ENCODE measurements around the gene KRTAP10-10.

KRTAP10-10 gene

DNA sequence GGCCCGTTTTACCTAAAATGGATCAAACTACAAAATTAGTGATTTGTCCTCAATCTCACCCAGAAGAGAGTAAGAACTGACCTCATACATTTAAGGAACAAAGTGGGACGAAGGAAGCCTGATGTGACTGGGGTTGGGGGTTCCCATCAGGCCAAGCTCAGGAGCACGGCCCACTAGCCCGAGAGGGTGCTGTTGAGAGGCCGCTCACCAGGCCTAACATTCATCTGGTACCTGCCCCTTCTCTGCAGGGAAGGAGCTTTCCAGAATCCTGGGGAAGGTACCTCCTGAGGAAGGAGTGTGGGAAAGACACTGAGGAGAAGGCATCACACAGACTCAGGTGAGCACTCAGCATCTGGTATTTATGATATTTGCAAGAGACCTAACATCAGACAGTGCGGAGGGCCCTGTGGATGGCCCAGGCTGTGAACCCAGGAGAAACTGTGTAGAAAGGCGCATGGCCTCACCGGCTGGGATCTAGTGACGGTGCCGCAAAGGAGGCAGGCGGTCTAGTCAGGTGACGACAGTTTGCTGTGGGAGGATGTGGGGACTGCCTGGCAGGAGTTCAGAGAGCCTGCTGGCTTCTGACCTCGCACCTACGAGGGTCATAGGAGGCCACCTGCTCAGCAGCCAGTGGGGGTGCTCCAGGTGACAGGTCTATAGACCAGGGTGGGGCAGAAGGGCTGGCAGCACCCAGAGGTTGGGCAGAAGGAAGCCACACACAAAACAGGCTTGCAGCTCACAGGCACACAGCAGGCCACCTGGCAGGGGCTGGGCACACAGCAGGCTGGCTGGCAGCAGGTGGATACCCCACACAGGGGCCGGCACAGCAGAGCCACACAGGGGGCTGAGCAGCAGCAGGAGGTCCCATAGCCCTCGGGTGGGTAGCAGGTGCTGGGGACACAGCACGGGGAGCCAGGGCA lies 16.8 kb downstream of the KRTAP10-10 start:
- TF ChIP-seq GATA3 (IDR thresholded peaks at IDR 0.05; ENCODE audit: low read depth, low read length) (no peak), GATA2 (IDR thresholded peaks at IDR 0.05; ENCODE audit: low read depth, low read length) (no peak)

DNA sequence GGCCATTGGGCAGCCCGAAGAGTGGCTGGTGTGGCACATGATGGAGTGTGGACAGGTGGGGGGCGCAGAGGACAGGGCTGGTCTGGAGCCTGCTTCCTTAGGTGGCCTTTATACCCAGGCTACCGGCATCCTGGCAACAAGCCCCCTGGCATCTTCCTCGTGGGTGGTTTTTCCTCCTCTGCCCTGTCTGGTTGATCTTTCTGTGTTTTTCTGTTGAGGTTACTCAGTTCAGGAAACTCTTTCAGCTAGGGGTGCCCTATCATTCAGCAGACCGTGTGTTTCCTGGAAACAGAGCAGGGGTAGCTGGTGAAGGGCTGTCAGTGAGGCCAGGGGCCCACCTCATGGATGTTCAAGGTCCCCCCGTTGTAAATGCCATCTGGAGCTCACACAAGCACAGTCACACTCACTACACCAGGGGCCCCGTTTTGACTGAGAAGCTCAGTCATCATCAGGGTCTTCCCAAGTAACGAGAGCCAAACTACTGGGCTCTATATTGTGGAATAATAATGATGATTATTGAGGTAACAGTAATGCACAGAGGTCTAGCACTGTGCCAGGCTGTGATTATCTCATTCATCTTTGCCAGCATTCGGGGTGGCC lies 17.5 kb downstream of the KRTAP10-10 start, which contains the start of gene KRTAP12-4:
TSS of gene KRTAP12-4 (minus strand) at position 84 of the 600 bp plus-strand sequence. CDS start at position 39, 45 bp downstream.
- TF ChIP-seq GATA3 (IDR thresholded peaks at IDR 0.05; ENCODE audit: low read depth, low read length) (no peak), GATA2 (IDR thresholded peaks at IDR 0.05; ENCODE audit: low read depth, low read length) (no peak)

DNA sequence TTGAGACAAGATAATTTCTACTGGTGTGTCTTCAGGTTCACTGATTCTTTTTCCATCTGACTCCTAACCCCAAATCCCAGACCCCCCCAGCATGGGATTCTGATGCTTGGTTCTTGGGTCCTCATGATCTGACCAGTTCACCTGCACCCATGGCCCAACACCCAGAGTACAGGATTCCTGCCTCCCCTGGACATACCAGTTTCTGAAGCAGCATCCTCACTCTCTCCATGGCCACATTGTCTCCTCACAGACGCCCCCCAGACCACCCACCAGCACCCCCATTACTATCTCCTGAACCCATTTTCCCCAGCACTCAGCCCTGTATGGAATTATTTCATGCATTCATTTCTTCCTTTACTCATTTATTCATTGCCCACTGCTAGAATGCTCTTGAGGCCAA lies 19.7 kb downstream of the KRTAP10-10 start:
- no peak for TF ChIP-seq GATA3 (IDR thresholded peaks at IDR 0.05; ENCODE audit: low read depth, low read length)
- TF ChIP-seq GATA2 (IDR thresholded peaks at IDR 0.05; ENCODE audit: low read depth, low read length): no peak

DNA sequence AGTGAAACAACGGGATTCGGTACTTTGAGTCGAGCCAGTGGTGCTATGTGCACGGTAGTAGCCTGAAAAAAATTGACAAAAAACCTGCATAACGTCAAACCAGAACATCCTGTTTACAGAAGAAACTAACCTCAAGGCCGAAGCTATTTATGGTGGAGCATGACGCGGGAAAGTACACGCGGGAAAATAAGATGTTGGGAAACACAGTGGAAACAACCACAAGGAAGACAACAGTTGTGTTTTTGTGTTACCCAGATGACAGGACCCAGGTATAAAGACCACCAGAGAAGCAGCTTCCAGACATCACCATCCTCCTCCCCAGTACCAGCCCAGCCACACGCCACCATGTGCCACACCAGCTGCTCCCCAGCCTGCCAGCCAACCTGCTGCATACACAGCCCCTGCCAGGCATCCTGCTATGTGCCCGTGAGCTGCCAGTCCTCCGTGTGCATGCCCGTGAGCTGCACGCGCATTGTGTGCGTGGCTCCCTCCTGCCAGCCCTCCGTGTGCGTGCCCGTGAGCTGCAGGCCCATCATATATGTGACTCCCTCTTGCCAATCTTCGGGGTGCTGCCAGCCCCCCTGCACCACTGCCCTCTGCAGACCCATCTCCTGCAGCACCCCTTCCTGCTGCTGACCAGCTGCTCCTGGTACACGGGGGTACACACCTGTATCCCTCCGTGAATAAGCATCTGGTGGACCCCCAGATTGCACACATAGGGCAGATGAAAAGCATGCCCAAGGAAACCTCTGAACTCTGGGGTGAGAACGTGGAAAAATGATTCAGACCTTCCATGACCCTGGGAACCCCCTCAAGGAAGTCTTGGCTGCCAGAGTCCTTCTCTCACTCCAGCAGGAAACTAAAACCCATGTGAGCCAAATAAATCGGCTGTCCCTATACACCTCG lies 20.7 kb downstream of the KRTAP10-10 start, which contains the start of gene KRTAP12-3:
TSS of gene KRTAP12-3 (plus strand) at position 298 of the 906 bp plus-strand sequence. CDS start at position 346, 48 bp downstream.
- TF ChIP-seq GATA2 (IDR thresholded peaks at IDR 0.05; ENCODE audit: low read depth, low read length) (no peak), GATA3 (IDR thresholded peaks at IDR 0.05; ENCODE audit: low read depth, low read length) (no peak)

DNA sequence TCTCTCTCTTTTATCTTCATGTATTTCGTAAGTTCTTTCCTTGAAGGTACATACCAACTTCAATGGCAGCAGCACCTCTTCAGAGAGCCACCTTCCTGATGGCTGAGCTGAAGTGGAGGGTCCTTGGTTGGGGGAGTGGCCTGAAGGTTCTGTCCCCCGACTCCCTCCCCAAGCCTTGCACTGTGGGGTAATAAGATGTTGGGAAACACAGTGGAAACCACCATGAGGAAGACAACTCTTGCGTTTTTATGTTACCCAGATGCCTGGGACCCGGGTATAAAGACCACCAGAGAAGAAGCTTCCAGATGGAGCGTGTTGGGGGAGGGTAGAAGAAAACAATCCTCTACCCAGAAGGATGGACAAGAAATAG lies 21.4 kb downstream of the KRTAP10-10 start:
- TF ChIP-seq GATA2 (IDR thresholded peaks at IDR 0.05; ENCODE audit: low read depth, low read length): no peak
- TF ChIP-seq GATA3 (IDR thresholded peaks at IDR 0.05; ENCODE audit: low read depth, low read length): no peak

DNA sequence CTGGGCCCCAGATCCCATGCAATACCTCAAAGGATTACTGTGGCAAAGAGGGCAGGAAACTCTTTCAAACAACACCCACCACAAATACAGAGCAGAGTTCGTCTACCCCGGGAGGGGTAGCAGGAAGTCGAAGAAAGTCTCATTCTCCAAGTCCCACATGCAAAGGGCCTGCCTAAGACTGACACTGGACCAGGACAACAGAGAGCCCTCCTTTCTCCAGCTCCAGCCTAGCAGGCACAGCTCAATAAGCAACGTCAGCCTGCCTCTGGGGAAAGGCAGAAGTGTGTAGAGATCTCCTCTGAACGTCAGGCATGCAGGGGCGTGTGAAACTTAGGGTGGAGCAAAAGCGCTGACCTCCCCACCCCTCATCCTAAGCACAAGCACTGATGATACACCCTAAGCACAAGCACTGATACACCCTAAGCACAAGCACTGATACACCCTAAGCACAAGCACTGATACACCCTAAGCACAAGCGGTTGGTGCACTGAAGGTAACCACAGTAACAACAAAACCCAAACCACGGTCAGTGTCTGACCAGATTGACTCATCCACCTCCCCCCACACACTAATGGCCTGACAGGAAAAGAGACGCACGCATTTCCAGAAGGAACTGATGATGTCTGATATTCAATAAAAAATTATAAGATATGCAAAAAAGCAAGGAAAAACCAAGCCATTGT lies 21.9 kb downstream of the KRTAP10-10 start:
- no peak for TF ChIP-seq GATA2 (IDR thresholded peaks at IDR 0.05; ENCODE audit: low read depth, low read length)
- TF ChIP-seq GATA3 (IDR thresholded peaks at IDR 0.05; ENCODE audit: low read depth, low read length): no peak

DNA sequence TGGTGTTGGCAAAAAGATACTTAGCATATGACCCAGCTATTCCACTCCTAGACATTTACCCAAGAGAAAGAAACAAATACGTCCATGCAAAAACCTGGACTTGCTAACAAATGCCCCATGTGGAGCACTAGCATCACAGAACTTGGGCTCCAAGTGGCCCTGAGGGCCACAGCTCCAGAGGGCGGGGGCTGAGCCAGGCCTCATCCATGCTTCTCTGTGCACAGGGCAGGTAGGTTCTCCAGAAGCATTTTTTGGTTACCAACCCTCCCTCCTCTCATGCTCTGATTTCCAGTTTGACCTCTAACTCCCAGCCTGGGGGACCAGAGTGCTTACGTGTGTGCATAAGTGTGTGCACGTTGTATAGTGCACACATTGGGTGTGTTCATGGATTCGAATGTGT lies 27.5 kb downstream of the KRTAP10-10 start:
- TF ChIP-seq GATA2 (IDR thresholded peaks at IDR 0.05; ENCODE audit: low read depth, low read length) (no peak), GATA3 (IDR thresholded peaks at IDR 0.05; ENCODE audit: low read depth, low read length) (no peak)

DNA sequence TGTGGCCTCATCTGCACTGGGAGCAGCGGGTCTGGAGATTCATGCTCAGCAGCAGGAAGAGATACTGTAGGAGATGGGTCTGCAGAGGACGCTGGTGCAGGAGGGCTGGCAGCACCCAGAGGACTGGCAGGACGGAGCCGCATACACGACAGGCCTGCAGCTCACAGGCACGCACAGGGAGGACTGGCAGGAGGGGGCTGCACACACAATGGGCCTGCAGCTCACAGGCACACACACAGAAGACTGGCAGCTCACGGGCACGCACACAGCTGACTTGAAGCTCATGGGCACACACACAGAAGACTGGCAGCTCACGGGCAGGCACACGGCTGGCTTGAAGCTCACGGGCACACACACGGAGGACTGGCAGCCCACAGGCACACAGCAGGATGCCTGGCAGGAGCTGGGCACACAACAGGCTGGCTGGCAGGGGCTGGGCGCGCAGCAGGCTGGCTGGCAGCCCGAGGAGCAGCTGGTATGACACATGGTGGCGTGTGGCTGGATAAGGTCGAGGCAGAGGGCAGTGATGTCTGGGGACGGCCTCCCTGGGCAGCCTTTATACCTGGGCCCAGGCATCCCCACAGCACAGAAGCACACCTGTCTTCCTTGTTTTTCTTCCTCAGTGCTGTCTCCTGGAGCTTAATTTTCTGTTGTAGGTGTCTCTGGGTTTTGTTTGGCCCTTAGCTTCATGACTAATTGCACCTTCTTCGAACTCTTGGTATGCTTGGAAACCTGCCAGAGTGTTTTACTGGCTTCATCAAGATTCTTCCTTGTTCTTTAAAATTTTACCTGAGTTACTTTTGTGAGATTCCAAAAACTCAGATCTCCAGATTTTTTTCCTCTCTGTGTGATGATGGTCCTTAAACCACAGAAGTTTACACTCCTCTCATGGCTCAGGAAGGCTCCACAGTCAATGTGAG lies 29.5 kb downstream of the KRTAP10-10 start, which contains the start of gene KRTAP12-2:
TSS of gene KRTAP12-2 (minus strand) at position 527 of the 920 bp plus-strand sequence. CDS start at position 486, 41 bp downstream.
- TF ChIP-seq GATA3 (IDR thresholded peaks at IDR 0.05; ENCODE audit: low read depth, low read length) (no peak), GATA2 (IDR thresholded peaks at IDR 0.05; ENCODE audit: low read depth, low read length) (no peak)

DNA sequence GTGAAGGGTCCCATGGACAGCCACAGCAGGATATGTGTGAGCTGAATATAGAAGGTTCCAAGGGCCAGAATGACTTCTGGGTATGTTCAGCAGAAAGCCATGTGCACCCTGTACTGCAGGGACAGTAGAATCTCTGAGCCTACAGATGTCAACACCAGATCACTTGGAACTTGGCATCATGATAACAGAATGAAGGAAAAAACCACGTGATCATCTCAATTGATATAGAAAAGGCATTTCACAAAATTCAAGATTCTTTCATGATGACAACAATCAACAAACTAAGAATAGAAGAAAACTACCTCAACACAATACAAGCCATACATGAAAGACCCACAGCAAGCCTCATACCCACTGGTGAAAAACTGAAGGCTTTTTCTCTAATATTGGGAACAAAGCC lies 30.5 kb downstream of the KRTAP10-10 start:
- TF ChIP-seq GATA2 (IDR thresholded peaks at IDR 0.05; ENCODE audit: low read depth, low read length) (no peak), GATA3 (IDR thresholded peaks at IDR 0.05; ENCODE audit: low read depth, low read length) (no peak)

DNA sequence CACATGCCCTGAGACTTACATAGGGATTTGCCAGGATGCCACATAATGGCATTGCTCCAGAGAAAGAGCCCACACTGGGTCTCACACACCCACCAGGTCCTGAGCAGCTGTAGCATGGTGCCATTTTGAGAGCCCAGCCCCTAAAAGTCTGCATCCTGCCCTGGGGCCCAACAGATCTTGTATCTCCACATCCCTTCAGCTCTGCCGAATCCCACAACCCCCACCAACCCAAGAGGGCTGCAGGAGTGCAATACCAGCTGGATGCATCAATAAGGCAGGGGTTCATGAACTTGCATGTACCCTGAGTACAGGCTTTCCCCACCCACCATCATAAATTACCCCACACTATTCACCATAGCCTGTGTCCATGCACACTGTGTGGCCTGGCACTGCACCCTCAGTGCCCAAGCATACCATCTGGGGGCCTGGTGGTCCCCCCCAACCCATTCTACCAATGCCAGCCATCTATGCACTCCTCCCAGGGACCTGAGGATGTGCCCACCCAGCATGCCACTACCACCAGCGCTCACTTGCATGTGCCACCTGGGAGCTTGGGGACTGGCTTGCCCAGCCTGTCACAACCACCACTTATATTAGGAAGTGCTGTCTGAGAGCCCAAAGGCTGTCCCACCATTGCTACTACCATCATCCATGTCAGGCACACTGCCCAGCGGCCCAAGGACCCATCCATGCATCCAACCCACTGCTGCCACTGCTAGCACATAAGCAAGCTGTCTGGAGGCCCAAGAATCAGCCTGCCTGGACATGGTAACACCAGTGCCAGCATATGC lies 33.7 kb downstream of the KRTAP10-10 start:
- no peak for TF ChIP-seq GATA2 (IDR thresholded peaks at IDR 0.05; ENCODE audit: low read depth, low read length)
- TF ChIP-seq GATA3 (IDR thresholded peaks at IDR 0.05; ENCODE audit: low read depth, low read length): no peak

DNA sequence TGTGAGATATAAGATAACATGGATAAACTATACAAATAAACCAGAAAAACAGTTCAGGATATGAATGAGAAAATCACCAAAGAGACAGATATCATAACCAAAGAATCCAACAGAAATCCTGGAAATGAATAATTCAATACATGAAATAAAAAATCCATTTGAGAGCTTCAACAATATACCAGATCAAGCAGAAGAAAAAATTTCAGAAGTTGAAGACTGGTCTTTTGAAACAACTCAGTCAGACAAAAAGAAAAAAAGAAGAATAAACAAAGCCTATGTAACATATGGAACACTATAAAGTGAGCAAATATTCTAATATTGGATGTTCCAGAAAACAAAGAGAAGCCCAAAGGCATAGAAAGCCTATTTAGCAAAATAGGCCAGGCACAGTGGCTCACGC lies 34.8 kb downstream of the KRTAP10-10 start:
- TF ChIP-seq GATA2 (IDR thresholded peaks at IDR 0.05; ENCODE audit: low read depth, low read length) (no peak), GATA3 (IDR thresholded peaks at IDR 0.05; ENCODE audit: low read depth, low read length) (no peak)

Data from SH-SY5Y (cell line).